MM.1S (cell line): ENCODE results near the gene YJEFN3.

Experiments used
- DNase-seq: peaks from one replicate; pipeline ENCODE4 v3.0.0-alpha.2; 2015
- H2AFZ ChIP-seq: fragments of 300-600 bp; sonication (generic); 2 replicates; pipeline ENCODE4 v1.6.0; 2016; ENCODE audit warnings: antibody characterized with exemption, low read length
- H3F3A ChIP-seq: fragments of 300-600 bp; sonication (generic); 2 replicates; pipeline ENCODE4 v1.6.1; 2016; ENCODE audit warnings: mild to moderate bottlenecking, antibody characterized with exemption, low read length, moderate library complexity, mixed read lengths; ENCODE audit not compliant: insufficient read depth
- H3K27ac ChIP-seq: fragments of 300-600 bp; sonication (generic); 2 replicates; pipeline ENCODE4 v1.5.1; 2016; ENCODE audit warnings: mild to moderate bottlenecking, low read length
- H3K27me3 ChIP-seq: fragments of 300-600 bp; sonication (generic); replicated peaks from 2 replicates; pipeline ENCODE4 v1.6.0; 2016; ENCODE audit warnings: low read length; ENCODE audit not compliant: insufficient read depth
- H3K36me3 ChIP-seq: fragments of 300-600 bp; sonication (generic); replicated peaks from 2 replicates; pipeline ENCODE4 v1.6.1; 2016; ENCODE audit warnings: mild to moderate bottlenecking, low read length, mixed read lengths; ENCODE audit not compliant: insufficient read depth
- H3K4me1 ChIP-seq: fragments of 300-600 bp; sonication (generic); 2 replicates; pipeline ENCODE4 v1.6.1; 2016; ENCODE audit warnings: low read length, mixed read lengths
- H3K4me2 ChIP-seq: fragments of 300-600 bp; sonication (generic); 2 replicates; pipeline ENCODE4 v1.6.0; 2016; ENCODE audit warnings: low read depth, low read length
- H3K4me3 ChIP-seq: fragments of 300-600 bp; sonication (generic); 2 replicates; pipeline ENCODE4 v1.5.1; 2016; ENCODE audit warnings: low read length, mixed read lengths
- H3K79me2 ChIP-seq: fragments of 300-600 bp; sonication (generic); 2 replicates; pipeline ENCODE4 v1.6.1; 2016; ENCODE audit warnings: mixed run types, low read length, mixed read lengths
- H3K9ac ChIP-seq: fragments of 300-600 bp; sonication (generic); 2 replicates; pipeline ENCODE4 v1.6.1; 2016; ENCODE audit warnings: low read length, mixed read lengths
- H3K9me2 ChIP-seq: fragments of 300-600 bp; sonication (generic); replicated peaks from 2 replicates; pipeline ENCODE4 v1.6.1; 2016; ENCODE audit warnings: mild to moderate bottlenecking, low read length, mixed read lengths; ENCODE audit not compliant: insufficient read depth
- H3K9me3 ChIP-seq: fragments of 300-600 bp; sonication (generic); replicated peaks from 2 replicates; pipeline ENCODE4 v1.6.1; 2016; ENCODE audit warnings: mild to moderate bottlenecking, low read length, mixed read lengths; ENCODE audit not compliant: insufficient read depth
- H4K20me1 ChIP-seq: fragments of 300-600 bp; sonication (generic); 2 replicates; pipeline ENCODE4 v1.6.1; 2016; ENCODE audit warnings: mild to moderate bottlenecking, low read length, moderate library complexity, mixed read lengths; ENCODE audit not compliant: insufficient read depth
- EZH2 ChIP-seq: fragments of 300-600 bp; sonication (generic); optimal IDR thresholded peaks from 2 replicates; pipeline ENCODE3; 2017; ENCODE audit warnings: low read depth, mild to moderate bottlenecking, antibody characterized with exemption, low read length, mixed read lengths
- EZH2phosphoT487 ChIP-seq: fragments of 300-600 bp; sonication (generic); IDR thresholded peaks from 2 replicates; pipeline ENCODE4 v1.6.1; 2018; ENCODE audit warnings: antibody characterized with exemption, low read length
- TF ChIP-seq, protein P1 (sequence below): fragments of 300-600 bp; sonication (generic); IDR thresholded peaks from 2 replicates; pipeline ENCODE4 v1.5.1; 2016; ENCODE audit warnings: antibody characterized with exemption, low read length, mixed read lengths

The YJEFN3 gene

GRCh38 chr19:19540064-19540714 lies 11.5 kb downstream of the YJEFN3 start:
- H3K9ac ChIP-seq: no peak overlapping the region
- H3K4me1 ChIP-seq: no peaks in the 10 kb centered on the region
- no peak for DNase-seq

GRCh38 chr19:19540715-19541515 lies 12.2 kb downstream of the YJEFN3 start:
- Histone ChIP-seq H3K9me2 (no peaks in the 10 kb centered on the region), H3K36me3 (no peaks in the 10 kb centered on the region), H3K4me1 (no peaks in the 10 kb centered on the region), H3K27me3 (no peaks in the 10 kb centered on the region; the same call in 1 of the 2 replicates), H4K20me1 (no peaks in the 10 kb centered on the region), H3K4me3 (no peak overlapping the region), H3K9me3 (no peaks in the 10 kb centered on the region), H2AFZ (no peak overlapping the region), H3F3A (no peaks in the 10 kb centered on the region), H3K27ac (no peak overlapping the region), H3K79me2 (no peaks in the 10 kb centered on the region), H3K9ac (no peak overlapping the region), H3K4me2 (no peak overlapping the region)
- no peak for DNase-seq
- no peak for TF ChIP-seq EZH2
- TF ChIP-seq EZH2phosphoT487: no peak
- TF ChIP-seq, protein P1, sequence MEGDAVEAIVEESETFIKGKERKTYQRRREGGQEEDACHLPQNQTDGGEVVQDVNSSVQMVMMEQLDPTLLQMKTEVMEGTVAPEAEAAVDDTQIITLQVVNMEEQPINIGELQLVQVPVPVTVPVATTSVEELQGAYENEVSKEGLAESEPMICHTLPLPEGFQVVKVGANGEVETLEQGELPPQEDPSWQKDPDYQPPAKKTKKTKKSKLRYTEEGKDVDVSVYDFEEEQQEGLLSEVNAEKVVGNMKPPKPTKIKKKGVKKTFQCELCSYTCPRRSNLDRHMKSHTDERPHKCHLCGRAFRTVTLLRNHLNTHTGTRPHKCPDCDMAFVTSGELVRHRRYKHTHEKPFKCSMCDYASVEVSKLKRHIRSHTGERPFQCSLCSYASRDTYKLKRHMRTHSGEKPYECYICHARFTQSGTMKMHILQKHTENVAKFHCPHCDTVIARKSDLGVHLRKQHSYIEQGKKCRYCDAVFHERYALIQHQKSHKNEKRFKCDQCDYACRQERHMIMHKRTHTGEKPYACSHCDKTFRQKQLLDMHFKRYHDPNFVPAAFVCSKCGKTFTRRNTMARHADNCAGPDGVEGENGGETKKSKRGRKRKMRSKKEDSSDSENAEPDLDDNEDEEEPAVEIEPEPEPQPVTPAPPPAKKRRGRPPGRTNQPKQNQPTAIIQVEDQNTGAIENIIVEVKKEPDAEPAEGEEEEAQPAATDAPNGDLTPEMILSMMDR: no peak

More at GRCh38 chr19:19540064-19540714, 11.5 kb downstream of the YJEFN3 start:
- Histone ChIP-seq H3K79me2 (no peaks in the 10 kb centered on the region), H3K27ac (no peak overlapping the region), H3K4me2 (no peak overlapping the region), H3K27me3 (no peaks in the 10 kb centered on the region; the same call in 1 of the 2 replicates), H2AFZ (no peak overlapping the region), H3K36me3 (no peaks in the 10 kb centered on the region), H3K9me2 (no peaks in the 10 kb centered on the region), H4K20me1 (no peaks in the 10 kb centered on the region), H3K9me3 (no peaks in the 10 kb centered on the region), H3K4me3 (no peak overlapping the region), H3F3A (no peaks in the 10 kb centered on the region)
- no peak for TF ChIP-seq EZH2phosphoT487
- no peak for TF ChIP-seq EZH2
- TF ChIP-seq, protein P1: no peak

- Histone ChIP-seq H3K9ac (no peak overlapping the region), H4K20me1 (no peaks in the 10 kb centered on the region), H3K36me3 (no peaks in the 10 kb centered on the region), H3K79me2 (no peaks in the 10 kb centered on the region), H3K4me3 (no peak overlapping the region), H3K4me1 (no peaks in the 10 kb centered on the region), H3K27ac (no peak overlapping the region), H3K4me2 (no peak overlapping the region), H2AFZ (no peak overlapping the region), H3K9me2 (no peaks in the 10 kb centered on the region), H3K9me3 (no peaks in the 10 kb centered on the region), H3F3A (no peaks in the 10 kb centered on the region), H3K27me3 (no peaks in the 10 kb centered on the region; the same call in 1 of the 2 replicates)
- no peak for DNase-seq
- TF ChIP-seq, protein P1: no peak
- no peak for TF ChIP-seq EZH2phosphoT487
- TF ChIP-seq EZH2: no peak
These were observed 12.9 kb downstream of the YJEFN3 start for GRCh38 chr19:19541616-19542015.
